MM.1S (cell line): ENCODE measurements around the gene PDE6B.
"Not testable (repeated sequence)": the region's sequence is repeated elsewhere in the genome, so short reads cannot be mapped to it uniquely, and the experiment has no call there.

ENCODE experiments used
- DNase-seq: peaks from one replicate; pipeline ENCODE4 v3.0.0-alpha.2; 2015
- H2AFZ ChIP-seq: fragments of 300-600 bp; sonication (generic); 2 replicates; pipeline ENCODE4 v1.6.0; 2016; ENCODE audit warnings: antibody characterized with exemption, low read length
- H3F3A ChIP-seq: fragments of 300-600 bp; sonication (generic); 2 replicates; pipeline ENCODE4 v1.6.1; 2016; ENCODE audit warnings: mild to moderate bottlenecking, antibody characterized with exemption, low read length, moderate library complexity, mixed read lengths; ENCODE audit not compliant: insufficient read depth
- H3K27ac ChIP-seq: fragments of 300-600 bp; sonication (generic); 2 replicates; pipeline ENCODE4 v1.5.1; 2016; ENCODE audit warnings: mild to moderate bottlenecking, low read length
- H3K27me3 ChIP-seq: fragments of 300-600 bp; sonication (generic); replicated peaks from 2 replicates; pipeline ENCODE4 v1.6.0; 2016; ENCODE audit warnings: low read length; ENCODE audit not compliant: insufficient read depth
- H3K36me3 ChIP-seq: fragments of 300-600 bp; sonication (generic); replicated peaks from 2 replicates; pipeline ENCODE4 v1.6.1; 2016; ENCODE audit warnings: mild to moderate bottlenecking, low read length, mixed read lengths; ENCODE audit not compliant: insufficient read depth
- H3K4me1 ChIP-seq: fragments of 300-600 bp; sonication (generic); 2 replicates; pipeline ENCODE4 v1.6.1; 2016; ENCODE audit warnings: low read length, mixed read lengths
- H3K4me2 ChIP-seq: fragments of 300-600 bp; sonication (generic); 2 replicates; pipeline ENCODE4 v1.6.0; 2016; ENCODE audit warnings: low read depth, low read length
- H3K4me3 ChIP-seq: fragments of 300-600 bp; sonication (generic); 2 replicates; pipeline ENCODE4 v1.5.1; 2016; ENCODE audit warnings: low read length, mixed read lengths
- H3K79me2 ChIP-seq: fragments of 300-600 bp; sonication (generic); 2 replicates; pipeline ENCODE4 v1.6.1; 2016; ENCODE audit warnings: mixed run types, low read length, mixed read lengths
- H3K9ac ChIP-seq: fragments of 300-600 bp; sonication (generic); 2 replicates; pipeline ENCODE4 v1.6.1; 2016; ENCODE audit warnings: low read length, mixed read lengths
- H3K9me2 ChIP-seq: fragments of 300-600 bp; sonication (generic); replicated peaks from 2 replicates; pipeline ENCODE4 v1.6.1; 2016; ENCODE audit warnings: mild to moderate bottlenecking, low read length, mixed read lengths; ENCODE audit not compliant: insufficient read depth
- H3K9me3 ChIP-seq: fragments of 300-600 bp; sonication (generic); replicated peaks from 2 replicates; pipeline ENCODE4 v1.6.1; 2016; ENCODE audit warnings: mild to moderate bottlenecking, low read length, mixed read lengths; ENCODE audit not compliant: insufficient read depth
- H4K20me1 ChIP-seq: fragments of 300-600 bp; sonication (generic); 2 replicates; pipeline ENCODE4 v1.6.1; 2016; ENCODE audit warnings: mild to moderate bottlenecking, low read length, moderate library complexity, mixed read lengths; ENCODE audit not compliant: insufficient read depth
- CTCF ChIP-seq: fragments of 300-600 bp; sonication (generic); IDR thresholded peaks from 2 replicates; pipeline ENCODE4 v1.5.1; 2016; ENCODE audit warnings: antibody characterized with exemption, low read length, mixed read lengths
- EZH2 ChIP-seq: fragments of 300-600 bp; sonication (generic); optimal IDR thresholded peaks from 2 replicates; pipeline ENCODE3; 2017; ENCODE audit warnings: low read depth, mild to moderate bottlenecking, antibody characterized with exemption, low read length, mixed read lengths
- EZH2phosphoT487 ChIP-seq: fragments of 300-600 bp; sonication (generic); IDR thresholded peaks from 2 replicates; pipeline ENCODE4 v1.6.1; 2018; ENCODE audit warnings: antibody characterized with exemption, low read length

PDE6B gene

GRCh38 chr4:666822-667544 lies 41.6 kb downstream of the PDE6B start:
- no peak for TF ChIP-seq CTCF
- no peak for TF ChIP-seq EZH2
- TF ChIP-seq EZH2phosphoT487, result no peak
- Histone ChIP-seq H3F3A (no peaks in the 10 kb centered on the region), H3K9ac (no peak overlapping the region), H3K79me2 (no peaks in the 10 kb centered on the region), H3K27ac (no peak overlapping the region), H2AFZ (no peak overlapping the region), H3K9me3 (no peaks in the 10 kb centered on the region), H3K4me1 (no peaks in the 10 kb centered on the region), H3K9me2 (no peaks in the 10 kb centered on the region), H3K27me3 (no peaks in the 10 kb centered on the region), H3K36me3 (no peaks in the 10 kb centered on the region), H3K4me2 (no peak overlapping the region), H4K20me1 (no peaks in the 10 kb centered on the region), H3K4me3 (no peak overlapping the region)
- no peak for DNase-seq

- H3K36me3 ChIP-seq, result no peaks in the 10 kb centered on the region
- no peaks in the 10 kb centered on the region for H3K27me3 ChIP-seq
- H3K9ac ChIP-seq, result no peak overlapping the region
- H4K20me1 ChIP-seq, result no peaks in the 10 kb centered on the region
- H3K79me2 ChIP-seq, result no peaks in the 10 kb centered on the region
- no peak overlapping the region for H3K4me2 ChIP-seq
- TF ChIP-seq CTCF, result no peak
- TF ChIP-seq EZH2phosphoT487, result no peak
- TF ChIP-seq EZH2, result no peak
- H3F3A ChIP-seq, result no peaks in the 10 kb centered on the region
- no peak overlapping the region for H3K27ac ChIP-seq
- H3K4me3 ChIP-seq, result no peak overlapping the region
- no peaks in the 10 kb centered on the region for H3K9me2 ChIP-seq
- no peak overlapping the region for H2AFZ ChIP-seq
- no peaks in the 10 kb centered on the region for H3K4me1 ChIP-seq
- no peaks in the 10 kb centered on the region for H3K9me3 ChIP-seq
- no peak for DNase-seq
Observed at GRCh38 chr4:667545-667925, 42.2 kb downstream of the PDE6B start.

- DNase-seq, H3K27ac ChIP-seq, H2AFZ ChIP-seq, H3K9ac ChIP-seq, H3K4me2 ChIP-seq, H3K4me1 ChIP-seq, H3F3A ChIP-seq, H3K9me3 ChIP-seq, H3K9me2 ChIP-seq, H3K79me2 ChIP-seq, H3K4me3 ChIP-seq, H3K36me3 ChIP-seq, H3K27me3 ChIP-seq, H4K20me1 ChIP-seq: not testable (repeated sequence)
Observed at GRCh38 chr4:668219-668618, 42.8 kb downstream of the PDE6B start.

GRCh38 chr4:669806-670559 lies 44.6 kb downstream of the PDE6B start:
- not testable (repeated sequence) for H3K79me2 ChIP-seq, H3K4me2 ChIP-seq, H3K9me3 ChIP-seq, H3K27ac ChIP-seq, DNase-seq, H4K20me1 ChIP-seq, H3K4me3 ChIP-seq, H3K9me2 ChIP-seq, H3K27me3 ChIP-seq, H2AFZ ChIP-seq, H3K4me1 ChIP-seq, H3F3A ChIP-seq, H3K36me3 ChIP-seq, H3K9ac ChIP-seq
